Measurements from ENCODE around the gene TMEM163. TPM values are rescaled to one million over a fixed set of nuclear protein-coding genes. Genes with fewer than 3 reads are reported as not detected.
A peak's percentile ranks its signal among the peaks of the same experiment; 100 is the strongest.

The TMEM163 gene
- total RNA-seq, 1 donor from 2014 or later = 0.95 TPM

GRCh38 chr2:134669731-134670669 lies 48.8 kb downstream of the TMEM163 start:
- H3K27ac Mint-ChIP-seq = peak overlapping the region; percentile 11
- Histone ChIP-seq H3K4me3 (no peak overlapping the region), H2AFZ (replicated peaks) (no peak overlapping the region), H3K9me3 (ENCODE audit: low read depth) (no peaks in the 10 kb centered on the region), H3K4me1 (peaks cover 9% of the 10 kb centered on the region), H3K4me2 (no peak overlapping the region), H3K9ac (no peak overlapping the region), H3F3A (ENCODE audit: low read depth) (no peaks in the 10 kb centered on the region), H3K27me3 (no peaks in the 10 kb centered on the region), H4K20me1 (ENCODE audit: low read depth) (no peaks in the 10 kb centered on the region), H3K36me3 (no peaks in the 10 kb centered on the region), H3K79me2 (ENCODE audit: low read depth) (no peaks in the 10 kb centered on the region), H3K27ac (no peak overlapping the region)
- no peak for DNase-seq (ENCODE audit: low spot score)
- H3K4me3 Mint-ChIP-seq = no peak overlapping the region
- peaks cover 2% of the 10 kb centered on the region for H3K27me3 Mint-ChIP-seq (ENCODE audit: insufficient read depth, low read depth)
- TF ChIP-seq EZH2phosphoT487 (IDR thresholded peaks at IDR 0.05) (no peak), EZH2 (IDR thresholded peaks at IDR 0.05) (no peak), CTCF (IDR thresholded peaks at IDR 0.05) (no peak)
- peaks cover 8% of the 10 kb centered on the region for H3K4me1 Mint-ChIP-seq
- no peaks in the 10 kb centered on the region for H3K36me3 Mint-ChIP-seq
- peaks cover 3% of the 10 kb centered on the region for H3K9me3 Mint-ChIP-seq

GRCh38 chr2:134668821-134669220 lies 50.0 kb downstream of the TMEM163 start:
- Mint-ChIP-seq H3K27ac (no peak overlapping the region), H3K36me3 (no peaks in the 10 kb centered on the region), H3K4me3 (no peak overlapping the region), H3K27me3 (ENCODE audit: insufficient read depth, low read depth) (peaks cover 2% of the 10 kb centered on the region), H3K9me3 (peaks cover under 1% of the 10 kb centered on the region), H3K4me1 (peaks cover 8% of the 10 kb centered on the region)
- Histone ChIP-seq H4K20me1 (ENCODE audit: low read depth) (no peaks in the 10 kb centered on the region), H3F3A (ENCODE audit: low read depth) (no peaks in the 10 kb centered on the region), H3K9me3 (ENCODE audit: low read depth) (no peaks in the 10 kb centered on the region), H2AFZ (replicated peaks) (no peak overlapping the region), H3K4me2 (no peak overlapping the region), H3K36me3 (no peaks in the 10 kb centered on the region), H3K4me1 (peaks cover 9% of the 10 kb centered on the region), H3K27ac (no peak overlapping the region), H3K4me3 (no peak overlapping the region), H3K79me2 (ENCODE audit: low read depth) (no peaks in the 10 kb centered on the region), H3K27me3 (no peaks in the 10 kb centered on the region), H3K9ac (no peak overlapping the region)
- TF ChIP-seq EZH2phosphoT487 (IDR thresholded peaks at IDR 0.05) = no peak
- TF ChIP-seq CTCF (IDR thresholded peaks at IDR 0.05) = no peak
- no peak for TF ChIP-seq EZH2 (IDR thresholded peaks at IDR 0.05)
- DNase-seq (ENCODE audit: low spot score) = no peak

- no peaks in the 10 kb centered on the region for H4K20me1 ChIP-seq (ENCODE audit: low read depth)
- no peak overlapping the region for H2AFZ ChIP-seq (replicated peaks)
- no peak overlapping the region for H3K9ac ChIP-seq
- no peaks in the 10 kb centered on the region for H3K36me3 ChIP-seq
- H3K4me3 Mint-ChIP-seq = no peak overlapping the region
- H3K4me1 ChIP-seq = peaks cover 9% of the 10 kb centered on the region
- no peak overlapping the region for H3K27ac ChIP-seq
- TF ChIP-seq EZH2 (IDR thresholded peaks at IDR 0.05) = no peak
- no peak overlapping the region for H3K4me2 ChIP-seq
- H3K9me3 ChIP-seq (ENCODE audit: low read depth) = no peaks in the 10 kb centered on the region
- H3K27ac Mint-ChIP-seq = no peak overlapping the region
- no peak for DNase-seq (ENCODE audit: low spot score)
- H3K9me3 Mint-ChIP-seq = no peaks in the 10 kb centered on the region
- H3K4me3 ChIP-seq = no peak overlapping the region
- no peaks in the 10 kb centered on the region for H3K27me3 ChIP-seq
- no peaks in the 10 kb centered on the region for H3F3A ChIP-seq (ENCODE audit: low read depth)
- peaks cover 2% of the 10 kb centered on the region for H3K27me3 Mint-ChIP-seq (ENCODE audit: insufficient read depth, low read depth)
- peaks cover 8% of the 10 kb centered on the region for H3K4me1 Mint-ChIP-seq
- H3K36me3 Mint-ChIP-seq = no peaks in the 10 kb centered on the region
- H3K79me2 ChIP-seq (ENCODE audit: low read depth) = no peaks in the 10 kb centered on the region
Measured at GRCh38 chr2:134667541-134667940, 51.3 kb downstream of the TMEM163 start.

- no peaks in the 10 kb centered on the region for H3K9me3 Mint-ChIP-seq
- Histone ChIP-seq H3K36me3 (no peaks in the 10 kb centered on the region), H3F3A (ENCODE audit: low read depth) (no peaks in the 10 kb centered on the region), H3K27ac (no peak overlapping the region), H3K4me2 (no peak overlapping the region), H3K9ac (no peak overlapping the region), H2AFZ (replicated peaks) (no peak overlapping the region), H4K20me1 (ENCODE audit: low read depth) (no peaks in the 10 kb centered on the region), H3K9me3 (ENCODE audit: low read depth) (no peaks in the 10 kb centered on the region), H3K4me1 (peaks cover 9% of the 10 kb centered on the region), H3K4me3 (no peak overlapping the region), H3K27me3 (no peaks in the 10 kb centered on the region), H3K79me2 (ENCODE audit: low read depth) (no peaks in the 10 kb centered on the region)
- no peak for DNase-seq (ENCODE audit: low spot score)
- H3K4me3 Mint-ChIP-seq = no peak overlapping the region
- peaks cover 2% of the 10 kb centered on the region for H3K27me3 Mint-ChIP-seq (ENCODE audit: insufficient read depth, low read depth)
- H3K27ac Mint-ChIP-seq = no peak overlapping the region
- H3K4me1 Mint-ChIP-seq = peaks cover 8% of the 10 kb centered on the region
- H3K36me3 Mint-ChIP-seq = no peaks in the 10 kb centered on the region
- no peak for TF ChIP-seq CTCF (IDR thresholded peaks at IDR 0.05)
- no peak for TF ChIP-seq EZH2phosphoT487 (IDR thresholded peaks at IDR 0.05)
- no peak for TF ChIP-seq EZH2 (IDR thresholded peaks at IDR 0.05)
Measured at GRCh38 chr2:134667081-134667480, 51.7 kb downstream of the TMEM163 start.

Measured in neural progenitor cell (in vitro differentiated cells).